NOMO-1 (cell line): ENCODE data around the gene SIGLEC5.
"Not testable (repeated sequence)": the region's sequence is repeated elsewhere in the genome, so short reads cannot be mapped to it uniquely, and the experiment has no call there.

Source experiments
- DNase-seq, 2 experiments: peaks; one replicate each; lab custom pipeline; 2025; ENCODE audit not compliant: unreplicated experiment in 2 of 2; lab: John Stamatoyannopoulos, UW

Gene SIGLEC5, protein sequence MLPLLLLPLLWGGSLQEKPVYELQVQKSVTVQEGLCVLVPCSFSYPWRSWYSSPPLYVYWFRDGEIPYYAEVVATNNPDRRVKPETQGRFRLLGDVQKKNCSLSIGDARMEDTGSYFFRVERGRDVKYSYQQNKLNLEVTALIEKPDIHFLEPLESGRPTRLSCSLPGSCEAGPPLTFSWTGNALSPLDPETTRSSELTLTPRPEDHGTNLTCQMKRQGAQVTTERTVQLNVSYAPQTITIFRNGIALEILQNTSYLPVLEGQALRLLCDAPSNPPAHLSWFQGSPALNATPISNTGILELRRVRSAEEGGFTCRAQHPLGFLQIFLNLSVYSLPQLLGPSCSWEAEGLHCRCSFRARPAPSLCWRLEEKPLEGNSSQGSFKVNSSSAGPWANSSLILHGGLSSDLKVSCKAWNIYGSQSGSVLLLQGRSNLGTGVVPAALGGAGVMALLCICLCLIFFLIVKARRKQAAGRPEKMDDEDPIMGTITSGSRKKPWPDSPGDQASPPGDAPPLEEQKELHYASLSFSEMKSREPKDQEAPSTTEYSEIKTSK

DNA sequence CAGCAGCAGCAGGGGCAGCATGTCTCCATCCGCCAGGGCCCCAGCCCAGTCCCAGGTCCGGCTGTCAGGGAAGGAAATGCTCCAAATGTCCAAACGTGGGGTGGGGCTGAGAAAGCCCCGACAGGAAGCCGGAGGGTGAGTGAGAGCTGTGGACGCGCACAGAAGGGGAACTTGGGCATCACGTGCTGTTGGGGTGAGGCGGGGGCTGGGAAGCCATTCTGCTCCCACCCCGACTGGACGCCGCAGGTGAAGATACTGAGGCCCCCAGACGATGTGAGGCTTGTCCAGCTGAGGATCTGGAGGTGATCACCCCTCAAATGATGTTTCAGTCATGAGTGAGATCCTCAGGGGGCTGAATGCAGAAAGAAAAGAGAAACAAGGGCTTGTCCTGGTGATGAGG lies at the start of gene SIGLEC5:
Gene SIGLEC5 (minus strand): TSS at position 87 of the 400 bp plus-strand sequence. CDS start 66 bp downstream, at position 21.
- DNase-seq, result peak in 1 of 2 experiments; percentile 14

DNA sequence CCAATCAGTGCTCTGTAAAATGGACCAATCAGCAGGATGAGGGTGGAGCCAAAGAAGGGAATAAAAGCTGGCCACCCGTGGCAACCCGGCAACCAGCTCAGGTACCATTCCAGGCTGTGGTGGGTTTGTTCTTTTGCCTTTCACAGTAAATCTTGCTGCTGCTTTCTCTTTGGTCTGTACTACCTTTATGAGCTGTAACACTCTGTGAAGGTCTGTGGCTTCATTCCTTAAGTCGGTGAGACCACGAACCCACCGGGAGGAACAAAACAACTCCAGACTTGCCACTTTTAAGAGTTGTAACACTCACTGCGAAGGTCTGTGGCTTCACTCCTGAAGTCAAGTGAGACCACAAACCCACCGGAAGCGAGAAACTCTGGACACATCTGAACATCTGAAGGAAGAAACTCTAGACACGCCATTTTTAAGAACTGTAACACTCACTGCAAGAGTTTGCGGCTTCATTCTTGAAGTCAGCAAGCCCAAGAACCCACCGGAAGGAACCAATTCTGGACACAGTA lies 46.4 kb upstream of the SIGLEC5 start:
- no peak for DNase-seq

DNA sequence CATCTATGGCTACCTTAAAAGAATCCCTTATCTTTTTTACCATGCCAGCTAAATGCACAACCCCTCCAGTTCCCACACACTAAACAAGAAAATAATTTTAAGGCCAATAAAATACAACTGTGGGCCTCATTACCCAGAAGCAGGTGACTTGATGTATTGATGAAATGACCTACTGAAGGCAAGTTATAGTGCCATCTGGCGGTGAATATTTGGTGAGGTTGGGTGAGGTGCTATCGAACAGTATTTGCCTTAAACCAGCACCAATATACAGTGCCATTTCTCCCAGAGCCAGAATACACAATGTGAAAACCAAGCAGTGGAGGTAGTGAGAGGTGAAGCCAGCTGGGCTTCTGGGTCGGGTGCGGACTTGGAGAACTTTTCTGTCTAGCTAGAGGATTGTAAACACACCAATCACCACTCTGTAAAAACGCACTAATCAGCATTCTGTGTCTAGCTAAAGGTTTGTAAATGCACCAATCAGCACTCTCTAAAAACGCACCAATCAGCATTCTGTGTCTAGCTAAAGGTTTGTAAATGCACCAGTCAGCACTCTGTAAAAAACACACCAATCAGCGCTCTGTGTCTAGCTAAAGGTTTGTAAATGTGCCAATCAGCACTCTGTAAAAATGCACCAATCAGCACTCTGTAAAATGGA lies 45.8 kb upstream of the SIGLEC5 start:
- peak in 1 of 2 experiments; percentile 12 for DNase-seq

DNA sequence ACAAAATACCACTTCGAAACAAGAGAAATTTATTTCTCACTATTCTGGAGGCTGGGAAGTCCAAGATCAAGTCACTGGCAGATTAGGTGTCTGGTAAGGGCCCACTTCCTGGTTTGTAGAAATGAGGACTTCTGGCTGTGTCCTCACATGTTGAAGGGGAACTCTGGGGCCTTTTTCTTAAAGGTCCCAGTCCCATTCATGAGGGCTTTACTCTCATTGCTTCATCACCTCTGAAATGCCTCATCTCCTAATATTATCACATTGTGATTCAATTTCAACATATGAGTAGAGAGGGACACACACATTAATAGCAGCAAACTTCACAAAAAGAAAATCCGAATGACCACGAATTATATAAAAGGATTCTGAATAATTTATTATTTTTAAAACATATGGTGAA lies 38.0 kb upstream of the SIGLEC5 start:
- peak; percentile 41 to 50 for DNase-seq

DNA sequence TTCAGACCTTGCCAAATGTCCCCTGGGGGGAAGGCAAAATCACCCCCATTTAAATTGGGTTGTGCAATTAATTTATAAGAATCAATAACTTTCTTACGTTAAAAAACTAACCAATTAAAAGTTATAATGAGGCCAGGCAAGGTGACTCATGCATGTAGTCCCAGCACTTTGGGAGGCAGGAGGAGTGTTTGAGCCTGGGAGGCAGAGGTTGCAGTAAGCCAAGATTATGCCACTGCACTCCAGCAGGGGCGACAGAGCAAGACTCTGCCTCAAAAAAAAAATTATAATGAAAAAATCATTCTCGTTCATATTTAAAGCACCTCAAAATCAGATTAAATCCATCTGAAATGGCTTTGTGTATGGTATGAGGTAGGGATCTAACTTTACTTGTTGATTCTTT lies 34.8 kb upstream of the SIGLEC5 start:
- no peak for DNase-seq

DNA sequence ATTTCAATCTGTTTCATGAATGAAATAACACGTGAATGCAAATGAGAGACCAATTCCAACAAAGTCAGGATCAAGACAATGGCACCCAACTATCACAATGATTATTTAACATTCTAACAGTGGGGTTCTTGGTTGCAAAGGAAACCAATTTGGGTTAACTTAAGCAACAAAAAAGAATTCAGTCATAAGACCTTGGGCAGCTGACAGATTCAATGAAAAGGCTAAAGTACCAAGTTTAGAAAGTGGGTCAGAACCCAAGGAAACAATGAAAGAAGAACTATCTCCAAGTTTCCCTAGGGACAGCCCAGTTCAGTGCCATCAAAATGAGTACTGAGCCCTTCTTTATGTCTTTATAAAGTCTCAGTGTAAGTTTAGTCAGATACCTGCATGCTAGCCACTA lies 33.9 kb upstream of the SIGLEC5 start:
- DNase-seq, result no peak

DNA sequence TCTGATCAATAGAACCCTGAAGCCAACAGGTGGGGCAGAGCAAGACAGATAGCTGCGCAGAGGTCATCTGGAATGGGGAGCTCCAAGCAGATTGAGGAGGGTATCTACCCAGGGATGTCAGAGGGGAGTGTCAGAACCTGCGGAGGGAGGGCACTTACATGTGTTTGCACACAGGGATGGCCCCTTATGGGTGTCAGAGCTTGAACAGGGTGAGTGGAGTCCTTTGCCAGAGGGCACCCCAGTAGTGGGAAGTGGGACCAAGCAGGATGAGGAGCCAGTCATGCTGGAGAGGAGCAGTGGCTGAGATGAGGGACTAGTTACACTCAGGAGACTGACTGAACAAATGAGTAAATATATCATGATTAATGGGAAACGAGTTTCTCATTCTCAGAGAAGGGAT lies 33.4 kb upstream of the SIGLEC5 start:
- no peak for DNase-seq

DNA sequence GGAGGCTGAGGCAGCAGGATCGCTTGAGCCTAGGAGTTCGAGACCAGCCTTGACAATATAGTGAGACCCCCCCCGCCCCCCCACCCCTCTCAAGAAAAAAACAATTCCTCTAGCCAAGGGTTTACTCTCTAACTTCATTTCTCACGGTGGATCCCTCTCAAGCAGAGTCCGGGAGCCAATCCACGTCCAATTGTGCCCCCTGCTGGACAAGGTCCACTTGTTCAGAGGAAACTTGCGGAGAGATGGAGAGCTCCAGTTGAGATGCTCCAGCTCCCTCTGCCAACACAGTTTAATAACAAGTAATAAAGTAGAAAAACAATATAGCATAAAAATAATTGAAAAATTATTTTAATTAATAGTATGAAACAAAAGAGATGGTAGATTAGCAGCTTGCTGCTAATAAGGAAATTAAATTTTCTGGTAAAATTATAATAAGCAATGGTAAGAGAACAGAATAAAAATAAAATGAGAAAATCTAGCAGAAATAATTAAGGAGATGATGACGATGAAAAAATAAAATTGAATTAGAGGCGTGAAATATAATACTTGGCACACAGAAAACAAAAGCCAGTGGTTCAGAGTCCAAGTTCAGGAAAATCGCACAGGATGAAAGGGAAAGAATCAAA lies 30.9 kb upstream of the SIGLEC5 start:
- peak; percentile 27 to 65 for DNase-seq

DNA sequence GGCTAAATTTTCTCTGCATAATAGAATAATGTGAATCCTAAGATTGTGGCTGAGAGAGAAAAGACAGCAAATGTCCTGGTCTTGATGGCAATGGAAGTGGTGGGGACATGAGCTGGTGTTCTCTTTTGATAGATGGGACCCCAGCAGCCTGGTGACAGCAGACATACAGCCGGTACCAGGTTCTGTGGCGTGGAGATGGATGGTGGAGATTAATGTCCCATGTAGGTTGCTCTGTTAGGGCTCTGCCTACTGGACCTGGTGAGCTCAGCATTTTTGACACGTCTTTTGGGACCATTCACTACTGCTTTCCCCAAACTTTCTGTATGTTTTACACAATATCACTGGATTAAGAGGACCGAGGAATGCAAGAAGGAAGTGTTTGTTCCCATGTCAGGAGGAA lies 24.6 kb upstream of the SIGLEC5 start:
- peak; percentile 14 to 40 for DNase-seq

DNA sequence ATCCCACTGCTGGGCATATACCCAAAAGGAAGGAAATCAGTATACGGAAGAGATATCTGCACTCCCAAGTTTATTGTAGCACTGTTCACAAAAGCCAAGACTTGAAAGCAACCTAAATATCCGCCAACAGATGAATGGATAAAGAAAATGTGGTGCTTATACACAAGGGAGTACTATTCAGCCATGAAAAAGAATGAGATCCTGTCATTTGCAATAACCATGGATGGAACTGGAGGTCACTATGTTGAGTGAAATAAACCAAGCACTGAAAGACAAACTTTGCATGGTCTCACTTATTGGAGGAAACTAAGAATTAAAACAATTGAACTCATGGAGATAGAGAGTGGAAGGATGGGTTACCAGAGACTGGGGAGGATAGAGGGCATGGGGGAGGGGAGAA lies 23.0 kb upstream of the SIGLEC5 start:
- no peak for DNase-seq

DNA sequence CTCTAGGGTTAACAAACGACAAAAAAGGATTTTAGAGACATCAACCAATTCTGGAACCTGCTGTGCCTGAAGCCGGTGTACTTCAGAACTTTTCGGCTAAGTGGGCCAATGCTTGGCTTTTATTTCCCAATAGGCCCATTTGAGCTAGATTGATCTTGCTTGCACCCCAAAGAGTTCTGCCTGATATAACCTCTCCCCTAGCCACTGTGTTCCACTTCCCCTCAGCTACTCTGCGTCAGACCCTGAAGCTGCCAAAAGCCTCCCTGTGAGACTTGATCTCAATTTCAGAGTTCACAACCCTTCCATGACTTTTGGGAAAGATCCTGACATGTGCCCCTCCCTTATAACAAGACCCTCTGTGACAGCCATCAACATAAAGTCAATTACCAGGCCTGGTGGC lies 22.1 kb upstream of the SIGLEC5 start:
- DNase-seq, result no peak

DNA sequence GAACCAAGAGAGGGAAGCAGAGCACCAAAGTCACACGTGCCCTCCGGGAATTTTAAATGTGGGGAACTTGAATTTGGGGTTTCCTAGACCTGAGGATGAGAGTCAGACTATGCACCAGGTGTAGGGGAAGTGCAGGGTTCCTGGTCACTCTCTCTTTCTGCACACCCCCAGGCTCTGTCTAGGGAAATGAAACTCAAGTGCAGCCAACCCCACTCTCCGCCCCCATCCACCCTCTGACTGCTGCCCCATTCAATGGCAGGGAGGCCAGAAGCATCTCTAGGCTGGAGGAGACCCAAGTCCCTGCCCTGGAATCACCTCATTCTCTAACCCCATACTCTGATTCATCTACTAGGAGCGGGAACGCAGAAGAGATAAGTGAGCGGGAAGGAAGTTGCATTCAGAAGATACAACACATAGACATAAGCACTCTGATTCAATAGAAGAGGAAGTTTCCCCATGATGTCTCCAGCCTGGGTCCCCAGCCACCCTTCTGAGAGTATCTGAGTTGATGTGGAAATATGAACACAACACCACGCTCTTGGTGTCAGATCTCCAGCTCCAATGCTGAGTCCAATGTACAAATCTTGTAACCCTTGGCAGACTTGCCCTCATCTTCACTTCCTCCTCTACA lies 21.1 kb upstream of the SIGLEC5 start:
- peak; percentile 81 to 94 for DNase-seq

DNA sequence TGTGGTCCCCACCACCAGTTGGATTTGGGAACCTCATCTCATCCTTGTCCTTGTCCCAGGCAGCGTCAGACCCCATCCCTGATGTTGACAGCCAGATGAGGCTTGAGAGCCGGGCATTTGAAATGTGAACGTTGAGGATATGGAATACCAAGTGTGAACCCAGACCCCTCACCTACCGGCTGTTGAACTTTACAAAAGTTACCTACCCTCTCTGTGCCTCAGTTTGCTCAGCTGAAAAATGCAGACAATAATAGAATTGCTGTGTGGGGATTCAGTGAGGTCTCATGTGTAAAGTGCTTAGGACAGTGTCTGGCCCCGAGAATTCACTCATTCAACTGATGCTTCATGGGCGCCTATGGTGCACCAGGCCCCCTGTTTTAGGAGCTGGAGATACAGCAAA lies 17.1 kb upstream of the SIGLEC5 start:
- DNase-seq, result no peak

DNA sequence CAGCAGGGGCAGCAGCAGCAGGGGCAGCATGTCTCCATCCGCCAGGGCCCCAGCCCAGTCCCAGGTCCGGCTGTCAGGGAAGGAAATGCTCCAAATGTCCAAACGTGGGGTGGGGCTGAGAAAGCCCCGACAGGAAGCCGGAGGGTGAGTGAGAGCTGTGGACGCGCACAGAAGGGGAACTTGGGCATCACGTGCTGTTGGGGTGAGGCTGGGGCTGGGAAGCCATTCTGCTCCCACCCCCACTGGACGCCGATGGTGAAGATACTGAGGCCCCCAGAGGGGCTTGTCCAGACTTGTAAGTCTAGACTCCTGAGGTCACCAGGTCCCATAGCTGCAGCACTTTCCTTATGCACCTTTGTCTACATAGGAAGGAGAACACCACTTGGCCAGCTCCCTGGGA lies 16.5 kb upstream of the SIGLEC5 start, which contains the start of gene SIGLEC14:
Gene SIGLEC14 (minus strand): TSS at position 96 of the 400 bp plus-strand sequence. CDS start 66 bp downstream, at position 30.
- DNase-seq, result not testable (repeated sequence)

DNA sequence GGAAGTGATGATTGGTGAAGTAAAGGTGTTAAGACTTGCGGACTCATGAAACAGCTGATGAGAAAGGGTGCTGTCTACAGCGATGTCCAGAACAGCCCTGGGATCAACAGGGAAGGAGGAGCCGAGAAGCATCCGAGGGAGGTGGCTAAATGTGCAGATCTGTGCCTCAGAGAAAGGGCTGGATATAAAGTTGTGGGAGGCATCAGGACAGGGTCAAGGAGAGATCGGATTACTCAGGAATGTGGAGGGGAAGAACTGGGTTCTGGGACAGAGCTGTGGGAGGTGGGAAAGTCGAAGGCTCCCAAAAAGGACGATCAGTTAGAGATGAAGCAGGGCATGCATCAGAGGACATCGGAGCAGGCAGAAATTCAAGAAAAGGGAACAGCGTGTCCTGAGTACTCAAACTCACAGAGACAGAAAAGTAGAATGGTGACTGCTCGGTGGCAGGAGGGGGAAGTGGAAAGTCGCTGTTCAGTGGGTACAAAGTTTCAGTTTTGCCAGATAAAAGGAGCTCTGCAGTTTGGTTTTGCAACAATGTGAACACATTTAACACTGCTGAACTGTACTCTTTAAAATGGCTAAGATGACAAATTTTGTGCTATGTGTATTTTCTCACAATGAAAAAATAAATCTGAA lies 14.6 kb upstream of the SIGLEC5 start:
- peak; percentile 85 to 94 for DNase-seq

DNA sequence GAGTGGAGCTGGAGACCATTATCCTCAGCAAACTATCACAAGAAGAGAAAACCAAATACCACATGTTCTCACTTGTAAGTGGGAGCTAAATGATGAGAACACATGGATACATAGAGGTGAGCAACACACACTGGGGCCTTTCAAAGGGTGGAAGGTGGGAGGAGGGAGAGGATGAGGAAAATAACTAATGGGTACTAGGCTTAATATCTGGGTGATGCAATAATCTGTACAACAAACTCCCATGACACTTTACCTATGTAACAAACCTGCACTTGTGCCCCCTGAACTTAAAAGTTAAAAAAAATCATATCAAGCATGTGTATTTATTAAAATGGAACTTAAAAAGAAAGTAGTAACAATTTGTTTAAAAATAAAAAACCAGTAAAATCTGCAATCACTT lies 11.4 kb upstream of the SIGLEC5 start:
- no peak for DNase-seq

DNA sequence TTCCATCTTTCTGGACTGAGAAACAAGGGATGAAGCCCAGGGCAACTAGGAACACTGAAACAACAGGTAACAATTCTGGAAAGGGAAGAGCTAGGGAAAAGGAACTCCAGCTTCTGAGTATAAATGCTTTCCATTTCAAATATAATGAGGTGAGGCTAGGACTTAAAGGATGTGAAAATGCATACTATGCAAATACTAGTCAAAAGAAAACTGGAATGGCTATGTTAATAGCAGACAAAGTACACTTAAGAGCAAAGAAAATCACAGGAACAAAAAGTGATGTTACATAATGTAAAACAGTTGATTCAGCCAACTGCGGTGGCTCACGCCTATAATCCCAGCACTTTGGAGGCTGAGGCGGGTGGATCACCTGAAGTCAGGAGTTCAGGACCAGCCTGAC lies 10.2 kb upstream of the SIGLEC5 start:
- DNase-seq, result no peak

DNA sequence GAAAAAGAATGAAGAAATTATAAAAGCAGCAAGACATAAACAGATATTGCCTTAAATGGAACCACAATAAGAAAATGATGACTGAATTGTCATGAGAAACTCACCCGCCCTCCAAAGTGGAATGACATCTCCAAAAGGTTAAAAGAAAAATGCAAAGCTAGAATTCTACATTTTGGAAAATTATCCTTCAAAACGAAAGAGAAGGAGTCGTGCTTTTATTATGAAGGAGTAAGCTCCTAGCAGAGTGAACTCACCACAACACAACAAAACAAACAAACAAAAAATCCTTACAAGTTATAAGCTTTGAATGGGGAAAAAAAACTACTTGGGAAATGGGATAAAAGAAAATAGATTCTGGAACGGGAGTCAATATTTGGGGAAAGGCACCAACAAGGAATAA lies 9.7 kb upstream of the SIGLEC5 start:
- DNase-seq, result no peak

DNA sequence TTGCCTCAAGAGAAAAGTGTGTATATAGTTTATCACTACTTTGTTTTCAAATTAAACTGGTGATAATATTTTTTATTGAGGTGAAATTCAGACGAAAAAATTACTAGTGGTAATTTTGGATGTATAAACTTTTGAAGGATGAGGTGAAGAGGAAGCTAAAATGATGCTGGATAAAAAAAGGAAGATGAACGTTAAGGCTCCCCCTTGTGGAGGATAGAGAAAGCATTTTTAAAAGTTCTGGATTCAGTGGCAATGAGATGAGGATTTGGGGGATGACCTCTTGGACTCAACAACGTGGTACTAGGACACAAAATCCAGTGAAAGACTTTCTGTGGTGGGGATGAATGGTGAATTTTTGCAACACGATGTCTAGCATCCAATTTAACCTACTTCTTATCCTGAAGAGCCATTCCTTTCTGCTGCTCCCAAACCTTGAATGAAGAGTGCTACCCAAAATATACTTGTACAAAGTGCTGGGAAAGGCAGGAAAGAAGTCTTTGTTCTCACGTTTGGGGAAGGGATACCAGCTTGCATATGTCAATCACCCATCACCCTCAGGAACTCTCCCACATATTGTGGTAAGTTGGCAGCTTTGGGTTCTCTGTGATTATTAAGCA lies 7.3 kb upstream of the SIGLEC5 start:
- DNase-seq, result peak; percentile 28 to 55

DNA sequence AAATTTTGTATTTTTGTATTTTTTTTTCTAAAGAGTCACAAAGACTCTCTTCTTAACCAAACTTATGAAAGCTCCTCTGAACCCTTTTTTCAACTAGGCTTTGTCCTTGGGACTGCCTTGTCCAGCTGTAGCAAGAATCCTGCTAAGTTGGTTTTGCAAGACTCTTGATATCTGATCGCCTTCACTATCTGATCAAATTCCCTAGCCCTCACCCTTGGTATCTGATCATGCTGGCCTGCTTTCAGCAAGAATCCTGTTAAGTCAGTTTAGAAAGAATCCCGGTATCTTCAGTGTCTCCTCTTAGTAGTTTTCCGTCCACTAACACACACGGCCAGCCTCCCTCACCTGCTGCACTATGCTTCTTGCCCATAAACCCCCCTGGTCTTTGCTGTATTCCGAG lies 1.9 kb upstream of the SIGLEC5 start:
- no peak for DNase-seq
